Transverse colon (tissue), 4 donors: ENCODE results near the gene DNAJB6.

Experiments
- CTCF ChIP-seq, 5 experiments: fragments of 200-600 bp in 3 of 5; fragments of 450-650 bp in 2 of 5; sonication (generic) in 3 of 5; IDR thresholded peaks; 1 replicate in 2 of 5; 2 replicates in 3 of 5; pipeline ENCODE4 v1.5.1; 2016 to 2017; ENCODE audit warnings: antibody characterized with exemption in 5 of 5, inconsistent platforms in 3 of 5, mild to moderate bottlenecking in 2 of 5, moderate library complexity in 1 of 5
- EP300 ChIP-seq: sonication (generic); formaldehyde crosslinking; IDR thresholded peaks from one replicate; pipeline ENCODE4 v1.6.1; 2017; ENCODE audit warnings: antibody characterized with exemption, low read depth
- POLR2A ChIP-seq: fragments of 450-650 bp; IDR thresholded peaks from one replicate; pipeline ENCODE4 v1.6.1; 2016; ENCODE audit warnings: antibody characterized with exemption, mild to moderate bottlenecking, moderate library complexity
- POLR2AphosphoS5 ChIP-seq, 3 donors: sonication (generic); formaldehyde crosslinking; IDR thresholded peaks; one replicate each; pipeline ENCODE4 v1.6.1; 2016; ENCODE audit warnings: antibody characterized with exemption in 3 of 3

GRCh38 chr7:157391036-157391710 lies 54.4 kb downstream of the DNAJB6 start:
- no peak for TF ChIP-seq POLR2AphosphoS5 (IDR thresholded peaks at IDR 0.05)
- TF ChIP-seq EP300: no peak
- no peak for TF ChIP-seq CTCF (IDR thresholded peaks at IDR 0.05)
- no peak for TF ChIP-seq POLR2A
